SK-N-SH (cell line): ENCODE data around the gene BNC2. TPM values are rescaled to one million over a fixed set of nuclear protein-coding genes. Genes with fewer than 3 reads are reported as not detected.

ENCODE experiments used
- CTCF ChIA-PET: fragments of 300-600, 350-600 bp; formaldehyde crosslinking; extraction: SDS; loops from one replicate; lab custom pipeline; 2021; lab: Yijun Ruan, JAX
- POLR2A ChIA-PET: fragments of 350-600 bp; sonication (Branson Sonifier 250); formaldehyde crosslinking; extraction: SDS; loops from one replicate; lab custom pipeline; 2020; ENCODE audit warnings: antibody characterized with exemption, inconsistent platforms; lab: Yijun Ruan, JAX
- DNase-seq: peaks from one replicate; pipeline ENCODE4 v3.0.0; 2012
- H2AFZ ChIP-seq: fragments of 200-600 bp; sonication (generic); 2 replicates; pipeline ENCODE4 v1.8.1; 2016; ENCODE audit warnings: antibody characterized with exemption, mild to moderate bottlenecking, low read depth
- H3F3A ChIP-seq: fragments of 200-600 bp; sonication (generic); replicated peaks from 2 replicates; pipeline ENCODE3; 2016; ENCODE audit warnings: antibody characterized with exemption, mild to moderate bottlenecking; ENCODE audit not compliant: insufficient read depth
- H3K27ac ChIP-seq, 2 experiments: fragments of 200-500 bp in 1 of 2; fragments of 200-600 bp in 1 of 2; sonication (Bioruptor generic) in 1 of 2; sonication (generic), shearing (Covaris generic) in 1 of 2; 2 replicates each; pipeline versions ENCODE4 v1.5.1 to v1.6.1; 2014 to 2016; ENCODE audit warnings: low read depth in 2 of 2, inconsistent platforms in 1 of 2, low read length in 1 of 2, mild to moderate bottlenecking in 1 of 2, mixed read lengths in 1 of 2
- H3K27me3 ChIP-seq: fragments of 200-600 bp; sonication (generic), shearing (Covaris generic); 2 replicates; pipeline ENCODE4 v1.6.1; 2016; ENCODE audit warnings: mixed run types; ENCODE audit not compliant: insufficient read depth
- H3K36me3 ChIP-seq, 2 experiments: fragments of 200-500 bp in 1 of 2; fragments of 200-600 bp in 1 of 2; sonication (Bioruptor generic) in 1 of 2; sonication (generic) in 1 of 2; replicated peaks in 1 of 2; 2 replicates each; pipeline versions ENCODE3 to v1.5.1; 2014 to 2016; ENCODE audit warnings: low read length in 1 of 2, mild to moderate bottlenecking in 1 of 2; ENCODE audit not compliant: insufficient read depth in 2 of 2, control insufficient read depth in 1 of 2
- H3K4me1 ChIP-seq, 2 experiments: fragments of 200-500 bp in 1 of 2; fragments of 200-600 bp in 1 of 2; sonication (Bioruptor generic) in 1 of 2; sonication (generic), shearing (Covaris generic) in 1 of 2; 2 replicates each; pipeline versions ENCODE4 v1.5.1 to v1.6.1; 2014 to 2016; ENCODE audit warnings: low read depth in 1 of 2, low read length in 1 of 2, mixed run types in 1 of 2; ENCODE audit not compliant: insufficient read depth in 2 of 2, control insufficient read depth in 1 of 2
- H3K4me2 ChIP-seq: fragments of 200-600 bp; sonication (generic), shearing (Covaris generic); 2 replicates; pipeline ENCODE4 v1.6.1; 2017; ENCODE audit warnings: mixed run types
- H3K4me3 ChIP-seq, 2 experiments: fragments of 200-500 bp in 1 of 2; fragments of 200-600 bp in 1 of 2; sonication (Bioruptor generic) in 1 of 2; sonication (generic), shearing (Covaris generic) in 1 of 2; 2 replicates each; pipeline versions ENCODE4 v1.5.1 to v1.8.1; 2014 to 2016; ENCODE audit warnings: low read depth in 2 of 2, inconsistent platforms in 1 of 2, low read length in 1 of 2, mild to moderate bottlenecking in 1 of 2, mixed read lengths in 1 of 2, moderate library complexity in 1 of 2
- H3K79me2 ChIP-seq: fragments of 200-600 bp; sonication (generic); 2 replicates; pipeline ENCODE4 v1.8.1; 2017; ENCODE audit warnings: mild to moderate bottlenecking; ENCODE audit not compliant: insufficient read depth
- H3K9ac ChIP-seq: fragments of 200-600 bp; sonication (generic); 2 replicates; pipeline ENCODE4 v1.6.1; 2017; ENCODE audit warnings: mixed run types
- H3K9me2 ChIP-seq: fragments of 200-600 bp; sonication (generic); 2 replicates; pipeline ENCODE4 v1.6.1; 2017; ENCODE audit warnings: mixed run types
- H3K9me3 ChIP-seq: fragments of 200-600 bp; sonication (generic); 2 replicates; pipeline ENCODE4 v1.6.1; 2017; ENCODE audit warnings: mixed run types, mild to moderate bottlenecking, moderate library complexity
- H4K20me1 ChIP-seq: fragments of 200-600 bp; sonication (generic); 2 replicates; pipeline ENCODE4 v1.6.1; 2017; ENCODE audit warnings: mild to moderate bottlenecking, mixed run types; ENCODE audit not compliant: insufficient read depth
- CHD2 ChIP-seq: fragments of 150-350 bp; IDR thresholded peaks from 2 replicates; pipeline ENCODE4 v1.6.1; 2018; ENCODE audit warnings: low read length; ENCODE audit not compliant: partially characterized antibody
- ELF1 ChIP-seq: IDR thresholded peaks from 2 replicates; pipeline ENCODE4 v1.4.0; 2012
- EZH2phosphoT487 ChIP-seq: fragments of 200-600 bp; sonication (generic); IDR thresholded peaks from 2 replicates; pipeline ENCODE4 v1.6.1; 2017; ENCODE audit warnings: low read depth, mixed run types, mild to moderate bottlenecking, antibody characterized with exemption, moderate library complexity, borderline replicate concordance
- FOSL2 ChIP-seq: IDR thresholded peaks from 2 replicates; pipeline ENCODE4 v1.4.0; 2012; ENCODE audit warnings: low read depth, mild to moderate bottlenecking, moderate library complexity, borderline replicate concordance
- FOXM1 ChIP-seq: IDR thresholded peaks from 2 replicates; pipeline ENCODE4 v1.4.0; 2012; ENCODE audit warnings: low read depth, mild to moderate bottlenecking
- JUND ChIP-seq: IDR thresholded peaks from 2 replicates; pipeline ENCODE4 v1.4.0; 2012
- NRF1 ChIP-seq: IDR thresholded peaks from 2 replicates; pipeline ENCODE4 v1.6.1; 2012; ENCODE audit warnings: low read depth, mild to moderate bottlenecking, low read length
- RAD21 ChIP-seq: IDR thresholded peaks from 2 replicates; pipeline ENCODE4 v1.6.1; 2012; ENCODE audit warnings: mild to moderate bottlenecking, low read length
- RCOR1 ChIP-seq: fragments of 150-350 bp; IDR thresholded peaks from 2 replicates; pipeline ENCODE4 v1.6.1; 2017; ENCODE audit warnings: antibody characterized with exemption, low read length
- RFX5 ChIP-seq: IDR thresholded peaks from 2 replicates; pipeline ENCODE4 v1.6.1; 2012; ENCODE audit warnings: mild to moderate bottlenecking, improper control_type of control experiment, low read length
- SIN3A ChIP-seq: IDR thresholded peaks from 2 replicates; pipeline ENCODE4 v1.6.1; 2012; ENCODE audit warnings: low read depth, mild to moderate bottlenecking, low read length, moderate library complexity, borderline replicate concordance
- SMC3 ChIP-seq: IDR thresholded peaks from 2 replicates; pipeline ENCODE4 v1.6.1; 2012; ENCODE audit warnings: low read depth, low read length, improper control_type of control experiment
- TAF1 ChIP-seq: IDR thresholded peaks from 2 replicates; pipeline ENCODE4 v1.6.1; 2012; ENCODE audit warnings: low read depth, mild to moderate bottlenecking, low read length, moderate library complexity, borderline replicate concordance
- TCF12 ChIP-seq: IDR thresholded peaks from 2 replicates; pipeline ENCODE4 v1.4.0; 2012
- YY1 ChIP-seq: IDR thresholded peaks from 2 replicates; pipeline ENCODE4 v1.4.0; 2012; ENCODE audit warnings: low read depth, mild to moderate bottlenecking
- WGBS: methylation state at CpG from one replicate; pipeline ENCODE4 v1.1.6; 2017; ENCODE audit warnings: low lambda C conversion rate; 5-methylcytosine and 5-hydroxymethylcytosine counted together
- polyA plus RNA-seq, 3 experiments: library from polyadenylated mRNA; depleted of rRNA; stranded (reverse); fragments of >200 nt; gene quantifications; 2 replicates each; pipeline ENCODE4 v1.2.3, GENCODE V29; 2012
- TF ChIP-seq, protein P1 (sequence below): IDR thresholded peaks from 2 replicates; pipeline ENCODE4 v1.6.1; 2012; ENCODE audit warnings: mild to moderate bottlenecking, low read depth, low read length, moderate library complexity
- TF ChIP-seq, protein P2 (sequence below): IDR thresholded peaks from 2 replicates; pipeline ENCODE4 v1.4.0; 2012; ENCODE audit warnings: low read depth, borderline replicate concordance
- TF ChIP-seq, protein P3 (sequence below): IDR thresholded peaks from 2 replicates; pipeline ENCODE4; 2012
- TF ChIP-seq, protein P4 (sequence below): fragments of 150-350 bp; IDR thresholded peaks from 2 replicates; pipeline ENCODE4 v1.6.1; 2017; ENCODE audit warnings: antibody characterized with exemption, low read length, low read depth, borderline replicate concordance

The BNC2 gene
- polyA plus RNA-seq, 1 of the 3 experiments (the other 2 are of a cell fraction), result 8.8 TPM

- Histone ChIP-seq H3K36me3 (peaks cover 0 to 11% of the 10 kb centered on the region in 2 experiments), H3K27me3 (no peaks in the 10 kb centered on the region), H3K4me3 (no peak overlapping the region), H2AFZ (no peak overlapping the region), H3F3A (peaks cover 4% of the 10 kb centered on the region), H3K9me2 (no peaks in the 10 kb centered on the region), H3K79me2 (peaks cover 43% of the 10 kb centered on the region), H3K4me1 (peaks cover 2 to 4% of the 10 kb centered on the region in 2 experiments; a peak in 3 of 4 replicates), H3K4me2 (no peak overlapping the region), H3K9me3 (no peaks in the 10 kb centered on the region), H3K9ac (no peak overlapping the region), H3K27ac (no peak overlapping the region), H4K20me1 (no peaks in the 10 kb centered on the region)
- ChIA-PET CTCF (interaction anchor here (1.2 kb wide), 1 partner anchor 19 kb away, joined by 3 read pairs; no protein-coding TSS in a partner anchor), POLR2A (no interaction called here)
- TF ChIP-seq TAF1 (no peak), RCOR1 (no peak), ELF1 (no peak), RAD21 (no peak), FOSL2 (no peak), TCF12 (no peak), FOXM1 (no peak), YY1 (no peak), CHD2 (no peak), SMC3 (no peak), JUND (no peak), EZH2phosphoT487 (no peak), RFX5 (no peak), SIN3A (no peak), NRF1 (no peak)
- TF ChIP-seq, protein P1, sequence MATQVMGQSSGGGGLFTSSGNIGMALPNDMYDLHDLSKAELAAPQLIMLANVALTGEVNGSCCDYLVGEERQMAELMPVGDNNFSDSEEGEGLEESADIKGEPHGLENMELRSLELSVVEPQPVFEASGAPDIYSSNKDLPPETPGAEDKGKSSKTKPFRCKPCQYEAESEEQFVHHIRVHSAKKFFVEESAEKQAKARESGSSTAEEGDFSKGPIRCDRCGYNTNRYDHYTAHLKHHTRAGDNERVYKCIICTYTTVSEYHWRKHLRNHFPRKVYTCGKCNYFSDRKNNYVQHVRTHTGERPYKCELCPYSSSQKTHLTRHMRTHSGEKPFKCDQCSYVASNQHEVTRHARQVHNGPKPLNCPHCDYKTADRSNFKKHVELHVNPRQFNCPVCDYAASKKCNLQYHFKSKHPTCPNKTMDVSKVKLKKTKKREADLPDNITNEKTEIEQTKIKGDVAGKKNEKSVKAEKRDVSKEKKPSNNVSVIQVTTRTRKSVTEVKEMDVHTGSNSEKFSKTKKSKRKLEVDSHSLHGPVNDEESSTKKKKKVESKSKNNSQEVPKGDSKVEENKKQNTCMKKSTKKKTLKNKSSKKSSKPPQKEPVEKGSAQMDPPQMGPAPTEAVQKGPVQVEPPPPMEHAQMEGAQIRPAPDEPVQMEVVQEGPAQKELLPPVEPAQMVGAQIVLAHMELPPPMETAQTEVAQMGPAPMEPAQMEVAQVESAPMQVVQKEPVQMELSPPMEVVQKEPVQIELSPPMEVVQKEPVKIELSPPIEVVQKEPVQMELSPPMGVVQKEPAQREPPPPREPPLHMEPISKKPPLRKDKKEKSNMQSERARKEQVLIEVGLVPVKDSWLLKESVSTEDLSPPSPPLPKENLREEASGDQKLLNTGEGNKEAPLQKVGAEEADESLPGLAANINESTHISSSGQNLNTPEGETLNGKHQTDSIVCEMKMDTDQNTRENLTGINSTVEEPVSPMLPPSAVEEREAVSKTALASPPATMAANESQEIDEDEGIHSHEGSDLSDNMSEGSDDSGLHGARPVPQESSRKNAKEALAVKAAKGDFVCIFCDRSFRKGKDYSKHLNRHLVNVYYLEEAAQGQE, result no peak
- TF ChIP-seq, protein P2, sequence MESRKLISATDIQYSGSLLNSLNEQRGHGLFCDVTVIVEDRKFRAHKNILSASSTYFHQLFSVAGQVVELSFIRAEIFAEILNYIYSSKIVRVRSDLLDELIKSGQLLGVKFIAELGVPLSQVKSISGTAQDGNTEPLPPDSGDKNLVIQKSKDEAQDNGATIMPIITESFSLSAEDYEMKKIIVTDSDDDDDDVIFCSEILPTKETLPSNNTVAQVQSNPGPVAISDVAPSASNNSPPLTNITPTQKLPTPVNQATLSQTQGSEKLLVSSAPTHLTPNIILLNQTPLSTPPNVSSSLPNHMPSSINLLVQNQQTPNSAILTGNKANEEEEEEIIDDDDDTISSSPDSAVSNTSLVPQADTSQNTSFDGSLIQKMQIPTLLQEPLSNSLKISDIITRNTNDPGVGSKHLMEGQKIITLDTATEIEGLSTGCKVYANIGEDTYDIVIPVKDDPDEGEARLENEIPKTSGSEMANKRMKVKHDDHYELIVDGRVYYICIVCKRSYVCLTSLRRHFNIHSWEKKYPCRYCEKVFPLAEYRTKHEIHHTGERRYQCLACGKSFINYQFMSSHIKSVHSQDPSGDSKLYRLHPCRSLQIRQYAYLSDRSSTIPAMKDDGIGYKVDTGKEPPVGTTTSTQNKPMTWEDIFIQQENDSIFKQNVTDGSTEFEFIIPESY, result no peak
- TF ChIP-seq, protein P3, sequence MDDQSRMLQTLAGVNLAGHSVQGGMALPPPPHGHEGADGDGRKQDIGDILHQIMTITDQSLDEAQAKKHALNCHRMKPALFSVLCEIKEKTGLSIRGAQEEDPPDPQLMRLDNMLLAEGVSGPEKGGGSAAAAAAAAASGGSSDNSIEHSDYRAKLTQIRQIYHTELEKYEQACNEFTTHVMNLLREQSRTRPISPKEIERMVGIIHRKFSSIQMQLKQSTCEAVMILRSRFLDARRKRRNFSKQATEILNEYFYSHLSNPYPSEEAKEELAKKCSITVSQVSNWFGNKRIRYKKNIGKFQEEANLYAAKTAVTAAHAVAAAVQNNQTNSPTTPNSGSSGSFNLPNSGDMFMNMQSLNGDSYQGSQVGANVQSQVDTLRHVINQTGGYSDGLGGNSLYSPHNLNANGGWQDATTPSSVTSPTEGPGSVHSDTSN, result no peak
- TF ChIP-seq, protein P4, sequence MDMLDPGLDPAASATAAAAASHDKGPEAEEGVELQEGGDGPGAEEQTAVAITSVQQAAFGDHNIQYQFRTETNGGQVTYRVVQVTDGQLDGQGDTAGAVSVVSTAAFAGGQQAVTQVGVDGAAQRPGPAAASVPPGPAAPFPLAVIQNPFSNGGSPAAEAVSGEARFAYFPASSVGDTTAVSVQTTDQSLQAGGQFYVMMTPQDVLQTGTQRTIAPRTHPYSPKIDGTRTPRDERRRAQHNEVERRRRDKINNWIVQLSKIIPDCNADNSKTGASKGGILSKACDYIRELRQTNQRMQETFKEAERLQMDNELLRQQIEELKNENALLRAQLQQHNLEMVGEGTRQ, result no peak
- 95% methylated on average over 2 of the region's 2 CpGs for WGBS
- DNase-seq, result no peak
Observed at GRCh38 chr9:16633794-16634193, 236.7 kb downstream of the BNC2 start.
